ENCODE data around the gene HAPLN2. TPM values are rescaled to one million over a fixed set of nuclear protein-coding genes. Genes with fewer than 3 reads are reported as not detected.

Gene HAPLN2
- total RNA-seq, 1 experiment from 2014 or later: not detected

DNA sequence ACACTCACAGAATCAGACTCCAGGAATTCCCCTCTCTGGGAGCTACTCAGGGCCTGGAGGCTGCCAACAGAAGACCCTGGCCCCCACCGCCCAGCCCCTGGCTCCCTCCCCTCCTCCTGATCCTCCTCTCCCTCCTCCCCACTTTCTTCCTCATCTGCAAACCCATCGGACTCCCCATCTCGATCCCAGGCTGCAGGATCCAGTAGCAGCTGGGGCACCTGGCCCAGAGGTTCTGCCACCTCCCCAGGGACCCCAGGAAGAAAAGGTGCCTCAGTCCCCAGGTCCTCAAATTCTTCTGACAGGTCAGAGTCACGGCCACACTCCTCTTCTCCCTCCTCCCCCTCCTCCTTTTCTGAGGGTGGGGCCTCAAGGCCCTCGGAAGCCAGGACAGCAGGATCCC is 50.6 kb downstream of the HAPLN2 start:
- H3K27ac Mint-ChIP-seq (ENCODE audit: unreplicated experiment): no peak overlapping the region
- CTCF ChIA-PET: interaction anchor here (0.8 kb wide), 1 partner anchor 9 kb away, joined by 4 read pairs; no protein-coding TSS in a partner anchor
- no TSS peak for BruUV-seq (replicated peaks)
- peaks cover 9% of the 10 kb centered on the region for H3K36me3 Mint-ChIP-seq (ENCODE audit: insufficient read depth, unreplicated experiment)
- H3K27me3 Mint-ChIP-seq (ENCODE audit: unreplicated experiment): peaks cover 44% of the 10 kb centered on the region
- H3K4me1 Mint-ChIP-seq (ENCODE audit: low read depth, unreplicated experiment): peaks cover 21% of the 10 kb centered on the region
- peaks cover 10% of the 10 kb centered on the region for H3K9me3 Mint-ChIP-seq (ENCODE audit: low read depth, unreplicated experiment)
- TF ChIP-seq, protein P1, sequence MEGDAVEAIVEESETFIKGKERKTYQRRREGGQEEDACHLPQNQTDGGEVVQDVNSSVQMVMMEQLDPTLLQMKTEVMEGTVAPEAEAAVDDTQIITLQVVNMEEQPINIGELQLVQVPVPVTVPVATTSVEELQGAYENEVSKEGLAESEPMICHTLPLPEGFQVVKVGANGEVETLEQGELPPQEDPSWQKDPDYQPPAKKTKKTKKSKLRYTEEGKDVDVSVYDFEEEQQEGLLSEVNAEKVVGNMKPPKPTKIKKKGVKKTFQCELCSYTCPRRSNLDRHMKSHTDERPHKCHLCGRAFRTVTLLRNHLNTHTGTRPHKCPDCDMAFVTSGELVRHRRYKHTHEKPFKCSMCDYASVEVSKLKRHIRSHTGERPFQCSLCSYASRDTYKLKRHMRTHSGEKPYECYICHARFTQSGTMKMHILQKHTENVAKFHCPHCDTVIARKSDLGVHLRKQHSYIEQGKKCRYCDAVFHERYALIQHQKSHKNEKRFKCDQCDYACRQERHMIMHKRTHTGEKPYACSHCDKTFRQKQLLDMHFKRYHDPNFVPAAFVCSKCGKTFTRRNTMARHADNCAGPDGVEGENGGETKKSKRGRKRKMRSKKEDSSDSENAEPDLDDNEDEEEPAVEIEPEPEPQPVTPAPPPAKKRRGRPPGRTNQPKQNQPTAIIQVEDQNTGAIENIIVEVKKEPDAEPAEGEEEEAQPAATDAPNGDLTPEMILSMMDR (IDR thresholded peaks at IDR 0.05; ENCODE audit: unreplicated experiment): no peak
- intact Hi-C loops (cut with micrococcal nuclease; ENCODE audit: unreplicated experiment): no loop called here
- no peak overlapping the region for H3K4me3 Mint-ChIP-seq (ENCODE audit: low read depth, unreplicated experiment)
- no peak for DNase-seq

DNA sequence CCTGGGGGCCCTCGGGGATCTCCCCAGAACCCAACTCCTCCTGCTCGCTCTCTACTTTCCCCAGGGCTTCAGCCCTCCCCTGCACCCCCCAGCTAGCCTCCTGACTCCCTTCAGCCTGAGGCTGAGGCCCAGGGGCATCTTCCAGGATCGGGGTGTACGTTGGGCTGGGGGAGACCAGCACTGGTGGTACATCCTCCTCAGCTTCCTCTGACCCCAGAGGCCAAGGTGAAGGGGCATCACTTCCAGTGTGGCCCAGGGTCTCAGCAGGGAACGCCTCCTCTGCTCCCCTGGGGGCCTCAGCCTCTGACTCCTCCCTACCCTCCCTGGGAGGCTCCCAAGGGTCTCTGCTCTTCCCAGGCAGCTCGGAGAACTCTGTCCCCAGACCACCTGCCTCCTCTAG is 51.1 kb downstream of the HAPLN2 start:
- H3K4me1 Mint-ChIP-seq (ENCODE audit: low read depth, unreplicated experiment): peaks cover 15% of the 10 kb centered on the region
- no peak overlapping the region for H3K27ac Mint-ChIP-seq (ENCODE audit: unreplicated experiment)
- no peak overlapping the region for H3K4me3 Mint-ChIP-seq (ENCODE audit: low read depth, unreplicated experiment)
- peaks cover 9% of the 10 kb centered on the region for H3K36me3 Mint-ChIP-seq (ENCODE audit: insufficient read depth, unreplicated experiment)
- H3K27me3 Mint-ChIP-seq (ENCODE audit: unreplicated experiment): peaks cover 44% of the 10 kb centered on the region
- TF ChIP-seq, protein P1 (IDR thresholded peaks at IDR 0.05; ENCODE audit: unreplicated experiment): no peak
- CTCF ChIA-PET: no interaction called here
- no TSS peak for BruUV-seq (replicated peaks)
- peaks cover 10% of the 10 kb centered on the region for H3K9me3 Mint-ChIP-seq (ENCODE audit: low read depth, unreplicated experiment)
- no peak for DNase-seq
- intact Hi-C loops (cut with micrococcal nuclease; ENCODE audit: unreplicated experiment): no loop called here

DNA sequence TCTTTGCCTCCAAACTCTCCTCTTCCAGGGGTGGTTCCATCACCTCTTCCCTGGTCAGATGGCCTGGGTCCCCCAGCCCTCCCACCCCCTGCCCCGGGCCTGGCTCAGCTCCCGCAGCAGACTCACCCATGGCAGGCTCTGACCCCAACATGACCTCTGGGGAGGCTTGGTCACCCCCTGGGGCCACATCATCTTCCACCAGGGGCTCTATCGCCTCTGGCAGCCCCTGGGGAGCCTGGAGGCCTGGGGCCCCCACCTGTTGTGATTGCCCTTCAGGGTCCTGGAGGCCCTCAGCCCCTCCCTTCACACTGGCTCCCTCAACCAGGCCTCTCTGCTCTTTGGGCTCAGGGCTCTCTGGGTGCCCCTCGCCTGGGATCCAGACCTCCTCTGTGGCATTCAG is 51.6 kb downstream of the HAPLN2 start:
- intact Hi-C loops (cut with micrococcal nuclease; ENCODE audit: unreplicated experiment): no loop called here
- H3K36me3 Mint-ChIP-seq (ENCODE audit: insufficient read depth, unreplicated experiment): peaks cover 9% of the 10 kb centered on the region
- CTCF ChIA-PET: no interaction called here
- no TSS peak for BruUV-seq (replicated peaks)
- H3K9me3 Mint-ChIP-seq (ENCODE audit: low read depth, unreplicated experiment): peaks cover 10% of the 10 kb centered on the region
- TF ChIP-seq, protein P1 (IDR thresholded peaks at IDR 0.05; ENCODE audit: unreplicated experiment): no peak
- H3K27me3 Mint-ChIP-seq (ENCODE audit: unreplicated experiment): peaks cover 44% of the 10 kb centered on the region
- no peak for DNase-seq
- H3K4me3 Mint-ChIP-seq (ENCODE audit: low read depth, unreplicated experiment): no peak overlapping the region
- H3K27ac Mint-ChIP-seq (ENCODE audit: unreplicated experiment): no peak overlapping the region
- peaks cover 11% of the 10 kb centered on the region for H3K4me1 Mint-ChIP-seq (ENCODE audit: low read depth, unreplicated experiment)

DNA sequence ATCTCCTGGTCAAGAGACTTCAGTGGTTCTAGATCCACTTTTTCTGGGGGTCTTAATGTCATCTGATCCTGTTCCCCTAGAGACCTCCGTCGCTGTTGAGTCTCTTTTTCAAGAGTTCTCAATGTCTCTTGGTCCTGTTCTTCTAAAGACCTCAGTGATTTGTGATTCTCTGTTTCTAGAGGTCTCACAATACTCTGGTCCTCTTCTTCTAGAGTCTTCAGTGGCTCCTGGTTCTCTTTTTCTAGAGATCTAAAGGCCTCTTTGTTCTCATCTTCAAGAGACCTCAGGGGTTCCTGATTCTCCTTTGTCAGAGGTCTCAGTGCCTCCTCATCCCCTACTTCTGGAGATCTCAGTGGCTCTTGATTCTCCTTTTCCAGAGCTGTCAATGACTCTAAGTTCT is 52.6 kb downstream of the HAPLN2 start:
- Mint-ChIP-seq H3K4me3 (ENCODE audit: low read depth, unreplicated experiment) (no peak overlapping the region), H3K9me3 (ENCODE audit: low read depth, unreplicated experiment) (peaks cover 10% of the 10 kb centered on the region), H3K4me1 (ENCODE audit: low read depth, unreplicated experiment) (peaks cover under 1% of the 10 kb centered on the region), H3K27ac (ENCODE audit: unreplicated experiment) (no peak overlapping the region), H3K36me3 (ENCODE audit: insufficient read depth, unreplicated experiment) (peaks cover 11% of the 10 kb centered on the region), H3K27me3 (ENCODE audit: unreplicated experiment) (peaks cover 44% of the 10 kb centered on the region)
- intact Hi-C loops (cut with micrococcal nuclease; ENCODE audit: unreplicated experiment): no loop called here
- no peak for DNase-seq
- TSS peak; percentile 21 for BruUV-seq (replicated peaks)
- TF ChIP-seq, protein P1 (IDR thresholded peaks at IDR 0.05; ENCODE audit: unreplicated experiment): no peak
- CTCF ChIA-PET: no interaction called here

Measured in Calu3 (cell line).